OCI-LY1 (cell line): Measurements from ENCODE around the gene RPS19BP1.

Experiments
- H2AFZ ChIP-seq: fragments of 200-600 bp; sonication (generic), shearing (Covaris generic); 2 replicates; pipeline ENCODE4 v1.6.0; 2014; ENCODE audit warnings: antibody characterized with exemption, mild to moderate bottlenecking, low read length
- H3F3A ChIP-seq: fragments of 200-600 bp; sonication (generic), shearing (Covaris generic); 2 replicates; pipeline ENCODE4 v1.6.0; 2014; ENCODE audit warnings: mild to moderate bottlenecking, antibody characterized with exemption, low read length, moderate library complexity; ENCODE audit not compliant: insufficient read depth
- H3K27ac ChIP-seq: fragments of 200-600 bp; sonication (generic); 2 replicates; pipeline ENCODE4 v1.5.1; 2014; ENCODE audit warnings: low read length, mixed run types, mild to moderate bottlenecking, low read depth; ENCODE audit not compliant: poor library complexity, severe bottlenecking
- H3K27me3 ChIP-seq: fragments of 200-600 bp; sonication (generic); 2 replicates; pipeline ENCODE4 v1.6.0; 2014; ENCODE audit warnings: antibody characterized with exemption, mild to moderate bottlenecking, low read length, moderate library complexity; ENCODE audit not compliant: insufficient read depth
- H3K36me3 ChIP-seq: fragments of 200-600 bp; sonication (generic); 2 replicates; pipeline ENCODE4 v1.6.1; 2014; ENCODE audit warnings: mild to moderate bottlenecking, antibody characterized with exemption, low read length, moderate library complexity, mixed read lengths; ENCODE audit not compliant: insufficient read depth
- H3K4me1 ChIP-seq: fragments of 200-600 bp; sonication (generic); 2 replicates; pipeline ENCODE4 v1.5.1; 2014; ENCODE audit warnings: mild to moderate bottlenecking, low read length, moderate library complexity; ENCODE audit not compliant: insufficient read depth, severe bottlenecking
- H3K4me2 ChIP-seq: fragments of 200-600 bp; sonication (generic), shearing (Covaris generic); 2 replicates; pipeline ENCODE4 v1.6.1; 2014; ENCODE audit warnings: low read length
- H3K4me3 ChIP-seq: fragments of 200-600 bp; sonication (generic); 2 replicates; pipeline ENCODE4 v1.5.1; 2014; ENCODE audit warnings: low read length, low read depth, mild to moderate bottlenecking, mixed read lengths; ENCODE audit not compliant: poor library complexity, severe bottlenecking
- H3K79me2 ChIP-seq: fragments of 200-600 bp; shearing (Covaris generic); 2 replicates; pipeline ENCODE4 v1.6.1; 2016; ENCODE audit warnings: mixed run types, low read length, mixed read lengths; ENCODE audit not compliant: insufficient read depth
- H3K9ac ChIP-seq: fragments of 200-600 bp; sonication (generic), shearing (Covaris generic); 2 replicates; pipeline ENCODE4 v1.6.1; 2014; ENCODE audit warnings: mild to moderate bottlenecking, low read length, mixed read lengths
- H3K9me2 ChIP-seq: fragments of 200-600 bp; sonication (generic), shearing (Covaris generic); 2 replicates; pipeline ENCODE4 v1.6.1; 2014; ENCODE audit warnings: low read depth, mild to moderate bottlenecking, low read length, mixed read lengths
- H3K9me3 ChIP-seq: fragments of 200-600 bp; shearing (Covaris generic); 2 replicates; pipeline ENCODE4 v1.6.1; 2014; ENCODE audit warnings: low read length, mixed read lengths
- H4K20me1 ChIP-seq: fragments of 200-600 bp; sonication (generic), shearing (Covaris generic); 2 replicates; pipeline ENCODE4 v1.6.0; 2016; ENCODE audit warnings: mild to moderate bottlenecking, low read length; ENCODE audit not compliant: insufficient read depth
- EZH2 ChIP-seq: fragments of 200-600 bp; sonication (generic), shearing (Covaris generic); IDR thresholded peaks from 2 replicates; pipeline ENCODE4 v1.8.0; 2017; ENCODE audit warnings: borderline replicate concordance, mixed run types, mild to moderate bottlenecking, antibody characterized with exemption, low read length, moderate library complexity, mixed read lengths
- TF ChIP-seq, protein P1 (sequence below): fragments of 200-600 bp; sonication (generic), shearing (Covaris generic); IDR thresholded peaks from 2 replicates; pipeline ENCODE4 v1.5.1; 2017; ENCODE audit warnings: mild to moderate bottlenecking, antibody characterized with exemption, low read length, moderate library complexity, mixed read lengths

Gene RPS19BP1

DNA sequence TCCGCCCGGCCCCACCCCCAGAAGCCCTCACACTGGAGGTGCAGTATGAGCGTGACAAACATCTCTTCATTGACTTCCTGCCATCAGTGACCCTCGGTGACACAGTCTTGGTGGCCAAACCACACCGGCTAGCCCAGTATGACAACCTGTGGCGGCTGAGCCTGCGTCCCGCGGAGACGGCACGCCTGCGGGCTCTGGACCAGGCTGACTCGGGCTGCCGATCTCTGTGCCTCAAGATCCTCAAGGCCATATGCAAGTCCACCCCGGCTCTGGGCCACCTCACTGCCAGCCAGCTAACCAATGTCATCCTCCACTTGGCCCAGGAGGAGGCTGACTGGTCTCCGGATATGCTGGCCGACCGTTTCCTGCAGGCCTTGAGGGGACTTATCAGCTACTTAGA lies 18.8 kb downstream of the RPS19BP1 start:
- no peak for TF ChIP-seq EZH2
- TF ChIP-seq, protein P1, sequence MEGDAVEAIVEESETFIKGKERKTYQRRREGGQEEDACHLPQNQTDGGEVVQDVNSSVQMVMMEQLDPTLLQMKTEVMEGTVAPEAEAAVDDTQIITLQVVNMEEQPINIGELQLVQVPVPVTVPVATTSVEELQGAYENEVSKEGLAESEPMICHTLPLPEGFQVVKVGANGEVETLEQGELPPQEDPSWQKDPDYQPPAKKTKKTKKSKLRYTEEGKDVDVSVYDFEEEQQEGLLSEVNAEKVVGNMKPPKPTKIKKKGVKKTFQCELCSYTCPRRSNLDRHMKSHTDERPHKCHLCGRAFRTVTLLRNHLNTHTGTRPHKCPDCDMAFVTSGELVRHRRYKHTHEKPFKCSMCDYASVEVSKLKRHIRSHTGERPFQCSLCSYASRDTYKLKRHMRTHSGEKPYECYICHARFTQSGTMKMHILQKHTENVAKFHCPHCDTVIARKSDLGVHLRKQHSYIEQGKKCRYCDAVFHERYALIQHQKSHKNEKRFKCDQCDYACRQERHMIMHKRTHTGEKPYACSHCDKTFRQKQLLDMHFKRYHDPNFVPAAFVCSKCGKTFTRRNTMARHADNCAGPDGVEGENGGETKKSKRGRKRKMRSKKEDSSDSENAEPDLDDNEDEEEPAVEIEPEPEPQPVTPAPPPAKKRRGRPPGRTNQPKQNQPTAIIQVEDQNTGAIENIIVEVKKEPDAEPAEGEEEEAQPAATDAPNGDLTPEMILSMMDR: no peak
- Histone ChIP-seq H3K9me3 (no peaks in the 10 kb centered on the region), H3F3A (0 out of 2 replicates have a peak, but pooled peaks cover 6% of the 10 kb centered on the region), H3K36me3 (peaks cover 93% of the 10 kb centered on the region), H2AFZ (no peak overlapping the region), H3K9me2 (no peaks in the 10 kb centered on the region), H3K4me1 (peaks cover 16% of the 10 kb centered on the region), H3K4me3 (no peak overlapping the region), H3K79me2 (0 out of 2 replicates have a peak, but pooled peaks cover 7% of the 10 kb centered on the region), H4K20me1 (no peaks in the 10 kb centered on the region), H3K27me3 (no peaks in the 10 kb centered on the region), H3K27ac (no peak overlapping the region), H3K4me2 (no peak overlapping the region), H3K9ac (no peak overlapping the region)

DNA sequence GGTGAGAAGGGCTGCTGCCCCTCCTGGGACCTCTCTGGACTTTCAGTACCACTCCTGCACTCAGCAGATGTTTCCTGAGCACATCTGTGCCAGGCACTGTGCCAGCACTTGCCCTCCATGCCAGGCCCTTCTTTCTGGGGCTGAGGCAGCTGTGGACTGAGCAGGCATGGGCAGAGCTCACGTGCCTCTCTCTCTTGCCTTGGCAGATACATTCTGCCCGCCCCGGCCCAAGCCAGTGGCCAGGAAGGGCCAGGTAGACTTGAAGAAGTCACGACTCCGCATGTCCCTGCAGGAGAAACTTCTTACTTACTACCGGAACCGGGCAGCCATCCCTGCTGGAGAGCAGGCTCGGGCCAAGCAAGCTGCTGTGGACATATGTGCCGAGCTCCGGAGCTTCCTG lies 20.5 kb downstream of the RPS19BP1 start:
- Histone ChIP-seq H2AFZ (no peak overlapping the region), H3K4me3 (no peak overlapping the region), H3K4me2 (no peak overlapping the region), H3K9ac (no peak overlapping the region), H3K9me2 (no peaks in the 10 kb centered on the region), H3K4me1 (peaks cover 9% of the 10 kb centered on the region), H3K79me2 (peaks cover 12% of the 10 kb centered on the region; the same call in 1 of the 2 replicates), H4K20me1 (no peaks in the 10 kb centered on the region), H3F3A (no peaks in the 10 kb centered on the region), H3K36me3 (peaks cover 97% of the 10 kb centered on the region), H3K27me3 (no peaks in the 10 kb centered on the region), H3K27ac (no peak overlapping the region), H3K9me3 (no peaks in the 10 kb centered on the region)
- TF ChIP-seq, protein P1: no peak
- TF ChIP-seq EZH2: no peak

GRCh38 chr22:39511226-39511625 lies 21.3 kb downstream of the RPS19BP1 start:
- no peak overlapping the region for H3K4me2 ChIP-seq
- no peak overlapping the region for H2AFZ ChIP-seq
- peaks cover 97% of the 10 kb centered on the region for H3K36me3 ChIP-seq
- no peaks in the 10 kb centered on the region for H3K9me3 ChIP-seq
- H3K4me1 ChIP-seq: peaks cover 9% of the 10 kb centered on the region
- no peaks in the 10 kb centered on the region for H3K27me3 ChIP-seq
- H3K9ac ChIP-seq: no peak overlapping the region
- H3K27ac ChIP-seq: no peak overlapping the region
- no peaks in the 10 kb centered on the region for H3K9me2 ChIP-seq
- no peak overlapping the region for H3K4me3 ChIP-seq
- no peaks in the 10 kb centered on the region for H3F3A ChIP-seq
- H3K79me2 ChIP-seq: peaks cover 12% of the 10 kb centered on the region; the same call in 1 of the 2 replicates
- no peaks in the 10 kb centered on the region for H4K20me1 ChIP-seq
- TF ChIP-seq EZH2: no peak
- TF ChIP-seq, protein P1: no peak
